ENCODE measurements around the gene TMEM250. TPM values are rescaled to one million over a fixed set of nuclear protein-coding genes. Genes with fewer than 3 reads are reported as not detected.

Gene TMEM250
- total RNA-seq, 1 experiment from 2014 or later, result 12.5 TPM

DNA sequence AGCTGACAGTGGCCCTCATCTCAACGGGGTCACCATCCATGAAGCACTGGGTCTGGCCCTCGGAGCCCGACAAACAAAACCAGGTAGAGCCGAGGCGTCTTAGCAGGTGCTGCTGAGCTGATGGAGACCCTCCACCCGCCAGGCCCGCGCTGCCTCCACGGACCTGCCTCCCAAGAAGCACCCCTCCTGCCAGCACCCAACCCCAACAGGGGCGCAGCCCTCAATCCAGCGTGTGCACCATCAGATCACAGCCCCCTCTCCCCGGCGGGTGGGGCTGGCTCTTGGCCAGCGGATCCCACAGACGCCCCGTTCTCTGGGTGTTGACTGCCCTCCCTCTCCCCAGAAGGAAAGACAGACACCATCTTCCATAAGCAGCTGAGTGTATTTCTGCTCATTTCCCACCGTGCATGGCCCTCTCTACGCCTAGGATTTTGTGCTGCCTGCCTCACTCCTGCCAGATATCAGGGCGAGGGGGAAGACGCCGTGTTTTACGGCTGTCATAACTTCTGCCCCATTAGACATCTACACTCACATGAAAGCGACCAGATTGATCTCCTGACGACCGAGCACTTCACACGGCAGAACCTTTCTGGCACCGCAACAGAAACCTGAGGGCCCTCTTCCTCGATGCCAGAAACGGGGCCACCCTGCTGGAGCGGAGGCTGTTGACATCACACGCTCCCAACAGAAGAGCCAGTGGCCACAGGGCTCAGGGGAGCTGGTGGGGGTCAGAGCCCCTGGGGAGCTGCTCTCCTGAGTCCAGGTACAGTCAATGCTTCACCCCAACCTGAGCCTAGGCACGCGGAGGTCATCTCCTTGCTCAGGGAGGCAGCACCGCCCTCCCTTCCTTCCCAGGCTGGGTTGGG, 35.9 kb downstream of the TMEM250 start:
- no peak for DNase-seq (ENCODE audit: low spot score)

GRCh38 chr9:136081826-136082495, 36.7 kb downstream of the TMEM250 start:
- no peak for DNase-seq (ENCODE audit: low spot score)

GRCh38 chr9:136081113-136081825, 37.4 kb downstream of the TMEM250 start:
- DNase-seq (ENCODE audit: low spot score), result no peak

DNA sequence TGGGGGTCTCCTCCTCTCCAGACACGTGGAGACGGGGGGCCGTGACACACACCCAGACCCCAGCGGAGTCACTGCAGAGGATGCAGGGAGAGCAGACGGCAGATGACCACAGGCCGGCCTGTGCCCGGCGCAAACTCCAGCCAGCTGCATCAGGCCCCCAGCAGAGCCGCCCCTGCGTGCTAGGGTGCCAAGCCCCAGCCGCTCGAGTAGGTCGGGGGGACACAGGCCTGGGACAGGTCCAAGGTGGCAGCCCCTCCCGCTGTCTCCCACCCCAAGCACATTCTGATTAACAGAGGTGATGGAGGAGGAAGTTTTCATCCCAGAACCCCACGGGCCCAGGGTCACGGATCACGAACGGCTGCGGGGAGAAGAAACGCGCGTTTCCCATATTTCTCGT, 38.0 kb downstream of the TMEM250 start:
- DNase-seq (ENCODE audit: low spot score), result no peak

- no peak for DNase-seq (ENCODE audit: low spot score)
Measured at GRCh38 chr9:136079916-136080246, 38.8 kb downstream of the TMEM250 start.

DNA sequence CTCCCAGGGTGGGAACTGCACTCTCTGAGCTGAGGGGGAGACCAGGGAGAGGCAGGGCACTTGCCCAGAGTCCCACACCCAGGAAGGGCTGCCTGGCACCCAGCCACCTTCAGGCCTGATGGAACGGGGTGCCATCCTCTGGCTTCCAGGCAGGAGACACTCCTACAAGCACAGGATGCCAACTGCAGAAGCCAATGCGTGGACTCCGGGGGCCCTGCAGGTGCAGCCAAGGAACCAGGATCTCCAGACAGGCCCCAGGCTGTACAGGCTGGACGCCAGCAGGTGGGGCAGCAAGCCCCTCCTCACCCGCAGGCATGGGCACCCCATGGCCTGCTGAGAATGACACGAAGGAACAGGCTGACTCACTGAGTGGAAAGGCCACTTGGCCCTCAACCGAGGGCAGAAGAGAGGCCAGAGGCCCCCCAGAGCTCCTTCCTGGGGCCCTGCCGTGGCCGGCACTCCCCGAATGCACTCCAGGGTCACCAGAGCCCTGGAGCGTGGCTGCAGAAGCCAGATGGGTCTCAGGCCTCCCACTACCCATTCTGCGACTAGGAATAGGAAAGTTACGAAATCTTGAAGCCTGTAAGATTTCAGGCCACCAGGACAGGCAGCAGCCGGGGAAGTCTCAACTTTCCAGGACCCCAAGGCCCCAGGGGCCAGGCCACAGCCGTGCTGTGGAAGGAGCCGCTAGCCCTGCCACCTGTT, 39.3 kb downstream of the TMEM250 start:
- DNase-seq (ENCODE audit: low spot score), result no peak

GRCh38 chr9:136078498-136079011, 40.1 kb downstream of the TMEM250 start:
- DNase-seq (ENCODE audit: low spot score), result no peak

DNA sequence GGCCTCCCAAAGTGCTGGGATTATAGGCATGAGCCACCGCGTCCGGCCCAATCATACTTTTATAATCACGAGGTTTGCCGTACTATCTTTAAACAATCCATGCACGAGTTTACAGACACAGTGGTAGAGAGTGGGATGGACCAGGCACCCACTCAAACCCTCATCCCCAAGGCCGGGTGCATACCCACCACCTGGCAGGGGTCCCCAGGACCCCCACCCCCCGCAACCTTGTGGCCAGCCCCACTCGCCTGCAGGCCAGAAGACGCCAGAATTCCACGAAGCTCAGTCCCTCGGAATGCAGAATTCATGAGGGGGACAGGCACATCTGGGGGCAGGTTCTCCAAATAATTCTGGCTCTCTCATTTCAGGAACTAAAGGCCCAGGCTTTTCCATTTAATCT, 40.7 kb downstream of the TMEM250 start:
- no peak for DNase-seq (ENCODE audit: low spot score)

GRCh38 chr9:136077491-136077890, 41.2 kb downstream of the TMEM250 start:
- DNase-seq (ENCODE audit: low spot score), result no peak

DNA sequence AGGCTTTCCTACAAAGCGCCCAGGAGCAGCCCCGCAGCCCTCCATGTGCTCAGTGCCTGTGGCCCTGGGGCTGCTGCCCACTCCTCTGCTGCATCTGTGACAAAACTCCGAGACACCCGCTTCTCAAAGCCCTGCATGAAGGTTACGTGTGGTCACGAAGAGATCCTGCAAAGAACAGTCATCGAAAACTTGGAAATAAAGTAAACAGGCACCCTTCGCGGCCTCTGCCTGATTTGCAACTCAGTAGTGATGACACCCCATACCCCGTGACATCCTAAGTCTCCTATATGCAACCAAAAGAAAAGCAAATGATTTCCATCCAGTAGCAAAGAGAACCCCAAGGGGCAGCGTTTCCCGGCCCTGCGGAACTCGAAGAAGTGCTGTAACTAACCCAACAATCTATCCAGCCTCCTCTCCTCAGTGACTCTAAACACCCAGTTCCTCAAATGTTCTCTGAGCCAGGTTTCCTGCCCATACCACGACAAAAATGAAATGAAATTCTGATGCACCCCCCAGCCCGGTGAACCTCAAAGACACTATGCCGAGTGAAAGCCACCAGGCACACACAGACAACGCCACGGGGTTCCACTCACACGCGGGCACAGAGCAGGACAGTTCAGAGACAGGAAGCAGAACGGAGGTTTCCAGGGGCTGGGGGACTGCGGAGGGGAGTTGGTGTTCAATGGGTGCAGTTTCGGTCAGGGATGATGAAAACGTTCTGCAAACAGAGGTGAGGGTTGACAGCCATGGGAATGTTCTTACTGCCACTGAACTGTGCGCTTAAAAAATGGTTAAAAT, 42.6 kb downstream of the TMEM250 start:
- no peak for DNase-seq (ENCODE audit: low spot score)

DNA sequence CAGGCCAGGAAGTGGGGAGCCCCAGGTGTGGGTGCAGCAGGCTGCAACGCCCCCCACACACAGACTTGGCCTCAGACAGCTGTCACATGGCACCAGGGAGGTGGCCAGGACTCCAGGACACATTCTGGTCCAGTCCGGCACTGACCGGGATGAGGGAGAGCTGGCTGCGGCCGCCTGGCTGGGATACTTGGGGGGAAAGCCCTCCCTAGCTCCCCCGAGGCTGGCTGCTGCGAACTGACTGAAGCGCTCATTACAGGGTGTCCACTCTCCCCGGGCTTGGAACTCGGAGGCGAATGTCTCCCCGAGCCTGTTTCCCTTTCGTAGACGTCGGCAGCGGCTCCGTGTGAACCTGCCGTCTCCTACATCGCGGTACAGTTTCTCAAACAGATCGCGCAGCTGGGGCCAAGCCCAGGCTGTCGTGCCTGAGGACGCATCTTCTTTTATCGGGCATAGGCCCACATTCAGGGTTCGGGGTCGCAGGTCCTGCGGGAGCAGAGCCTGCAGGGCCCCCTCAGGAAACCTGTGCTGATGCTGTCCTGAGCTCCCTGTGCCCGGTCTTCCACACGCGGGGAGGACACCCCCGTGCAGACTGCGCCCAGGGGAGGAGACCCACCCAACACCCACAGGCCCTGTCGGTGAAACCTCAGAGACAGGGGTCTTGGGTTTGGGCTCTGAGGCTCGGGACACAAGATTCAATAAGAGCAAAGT, 43.4 kb downstream of the TMEM250 start:
- no peak for DNase-seq (ENCODE audit: low spot score)

GRCh38 chr9:136074706-136075105, 44.0 kb downstream of the TMEM250 start:
- DNase-seq (ENCODE audit: low spot score), result no peak

Other genes with a start within 250 kb of the TMEM250 start
- gene CAMSAP1, start 211.3 kb downstream of the TMEM250 start, total RNA-seq (2014; rRNA removed; shearing (Covaris generic)), result 11.0 and 13.5 TPM in 2 replicates
- 35.2 and 41.3 TPM in 2 replicates for gene UBAC1, start 157.5 kb downstream of the TMEM250 start, total RNA-seq (2014; rRNA removed; shearing (Covaris generic))
- gene NACC2, start 23.6 kb downstream of the TMEM250 start, total RNA-seq (2014; rRNA removed; shearing (Covaris generic)), result 5.6 and 6.0 TPM in 2 replicates
- not detected in 2 replicates for gene LHX3, start 86.3 kb upstream of the TMEM250 start, total RNA-seq (2014; rRNA removed; shearing (Covaris generic))
- gene QSOX2, start 126.9 kb upstream of the TMEM250 start, total RNA-seq (2014; rRNA removed; shearing (Covaris generic)), result 9.2 and 10.3 TPM in 2 replicates
- not detected in 2 replicates for gene CCDC187, start 185.2 kb upstream of the TMEM250 start, total RNA-seq (2014; rRNA removed; shearing (Covaris generic))
- 5.1 and 8.9 TPM in 2 replicates for gene GPSM1, start 208.7 kb upstream of the TMEM250 start, total RNA-seq (2014; rRNA removed; shearing (Covaris generic))
- gene DNLZ, start 244.9 kb upstream of the TMEM250 start, total RNA-seq (2014; rRNA removed; shearing (Covaris generic)), result 26.5 and 39.6 TPM in 2 replicates

Data from H4 (cell line).